Uterus (tissue), 4 donors: Measurements from ENCODE around the gene BICD1. TPM values are rescaled to one million over a fixed set of nuclear protein-coding genes. Genes with fewer than 3 reads are reported as not detected.
A peak's percentile ranks its signal among the peaks of the same experiment; 100 is the strongest.

Experiments
- DNase-seq, 2 donors: peaks; one replicate each; pipeline ENCODE4 v3.0.0-alpha.2; 2019 to 2020
- H3K27ac ChIP-seq, 2 donors: fragments of 200-600 bp; sonication (generic); 1 replicate in 1 of 2; 2 replicates in 1 of 2; pipeline ENCODE4 v1.5.1; 2016 to 2018
- H3K27me3 ChIP-seq, 2 donors: fragments of 200-600 bp; sonication (generic); one replicate each; pipeline ENCODE4 v1.5.1; 2018 to 2019; ENCODE audit warnings: control low read depth in 1 of 2
- H3K36me3 ChIP-seq, 2 donors: fragments of 200-600 bp; sonication (generic); one replicate each; pipeline ENCODE4 v1.5.1; 2019; ENCODE audit warnings: control low read depth in 1 of 2
- H3K4me1 ChIP-seq, 2 donors: fragments of 200-600 bp; sonication (generic); one replicate each; pipeline ENCODE4 v1.5.1; 2018 to 2019; ENCODE audit warnings: control low read depth in 1 of 2
- H3K4me3 ChIP-seq, 2 donors: fragments of 200-600 bp; sonication (generic); 1 replicate in 1 of 2; 2 replicates in 1 of 2; pipeline ENCODE4 v1.5.1; 2018 to 2019; ENCODE audit warnings: mild to moderate bottlenecking in 1 of 2
- H3K9me3 ChIP-seq, 2 donors: fragments of 200-600 bp; sonication (generic); one replicate each; pipeline ENCODE4 v1.5.1; 2019; ENCODE audit warnings: control low read depth in 1 of 2
- CTCF ChIP-seq, 4 experiments: fragments of 200-600 bp in 2 of 4; fragments of 450-650 bp in 2 of 4; sonication (generic) in 2 of 4; IDR thresholded peaks; one replicate each; pipeline ENCODE4 v1.5.1; 2016 to 2019; ENCODE audit warnings: antibody characterized with exemption in 4 of 4, mild to moderate bottlenecking in 2 of 4, moderate library complexity in 1 of 4
- POLR2A ChIP-seq, 2 donors: fragments of 450-650 bp; IDR thresholded peaks; one replicate each; pipeline ENCODE4 v1.6.1; 2016; ENCODE audit warnings: antibody characterized with exemption in 2 of 2, mild to moderate bottlenecking in 1 of 2, moderate library complexity in 1 of 2
- intact Hi-C: fragments of 100-400 bp; cut with DNase I; formaldehyde crosslinking; loops from one replicate; pipeline ENCODE4 v1.15.1; 2023; ENCODE audit warnings: low total_unique reads
- total RNA-seq, 4 donors: library from RNA; depleted of rRNA in 3 of 4; stranded (reverse); fragments of >200 nt in 3 of 4; gene quantifications; one replicate each; pipeline versions ENCODE4 v1.1.0 to v1.2.4, GENCODE V29; 2014 to 2023
- donor health status: DM: yes; HTN: yes; CAD: no.

Gene BICD1
- total RNA-seq, 4 donors from 2014 or later = 19.4 to 219 (median 40.9) TPM

GRCh38 chr12:32100361-32100760 lies 6.3 kb upstream of the BICD1 start:
- no peak for DNase-seq
- no peaks in the 10 kb centered on the region for H3K36me3 ChIP-seq
- H3K9me3 ChIP-seq = no peaks in the 10 kb centered on the region
- H3K27ac ChIP-seq = no peak overlapping the region
- no peak for TF ChIP-seq POLR2A (IDR thresholded peaks at IDR 0.05)
- no peak for TF ChIP-seq CTCF (IDR thresholded peaks at IDR 0.05)
- H3K4me3 ChIP-seq = no peak overlapping the region
- intact Hi-C loops = no loop called here
- H3K27me3 ChIP-seq = no peaks in the 10 kb centered on the region
- H3K4me1 ChIP-seq = no peaks in the 10 kb centered on the region

GRCh38 chr12:32100888-32101287 lies 5.8 kb upstream of the BICD1 start:
- Histone ChIP-seq H3K9me3 (no peaks in the 10 kb centered on the region), H3K27ac (no peak overlapping the region), H3K36me3 (no peaks in the 10 kb centered on the region), H3K27me3 (no peaks in the 10 kb centered on the region), H3K4me3 (no peak overlapping the region), H3K4me1 (no peaks in the 10 kb centered on the region)
- TF ChIP-seq CTCF (IDR thresholded peaks at IDR 0.05) = no peak
- DNase-seq = no peak
- intact Hi-C loops = no loop called here

GRCh38 chr12:32102234-32102633 lies 4.4 kb upstream of the BICD1 start:
- Histone ChIP-seq H3K36me3 (no peaks in the 10 kb centered on the region), H3K4me3 (no peak overlapping the region), H3K9me3 (no peaks in the 10 kb centered on the region), H3K27ac (no peak overlapping the region), H3K4me1 (no peaks in the 10 kb centered on the region), H3K27me3 (no peaks in the 10 kb centered on the region)
- no peak for DNase-seq
- intact Hi-C loops = no loop called here
- TF ChIP-seq CTCF (IDR thresholded peaks at IDR 0.05) = no peak
- no peak for TF ChIP-seq POLR2A (IDR thresholded peaks at IDR 0.05)

GRCh38 chr12:32104572-32105355 lies 1.9 kb upstream of the BICD1 start:
- DNase-seq = no peak
- H3K9me3 ChIP-seq = no peaks in the 10 kb centered on the region
- no peaks in the 10 kb centered on the region for H3K27me3 ChIP-seq
- H3K4me3 ChIP-seq = no peak overlapping the region
- peaks cover 0 to 6% of the 10 kb centered on the region in 2 donors for H3K4me1 ChIP-seq
- no peaks in the 10 kb centered on the region for H3K36me3 ChIP-seq
- H3K27ac ChIP-seq = no peak overlapping the region
- intact Hi-C loops = no loop called here
- TF ChIP-seq POLR2A (IDR thresholded peaks at IDR 0.05) = no peak
- TF ChIP-seq CTCF (IDR thresholded peaks at IDR 0.05) = no peak

GRCh38 chr12:32105986-32106516 lies 596 bp upstream of the BICD1 start:
- peak overlapping the region; percentile 95 for H3K27ac ChIP-seq
- TF ChIP-seq POLR2A (IDR thresholded peaks at IDR 0.05) (no peak), CTCF (IDR thresholded peaks at IDR 0.05) (no peak)
- H3K4me1 ChIP-seq = peaks cover 0 to 6% of the 10 kb centered on the region in 2 donors
- peak in 1 of 2 donors; percentile 37 for DNase-seq
- no peaks in the 10 kb centered on the region for H3K9me3 ChIP-seq
- no peaks in the 10 kb centered on the region for H3K36me3 ChIP-seq
- H3K27me3 ChIP-seq = no peaks in the 10 kb centered on the region
- intact Hi-C loops = no loop called here
- H3K4me3 ChIP-seq = peak overlapping the region; percentile 86 to 95
